EH (cell line): ENCODE results near the gene CHADL.
A peak's percentile ranks its signal among the peaks of the same experiment; 100 is the strongest.

Experiments used
- DNase-seq: peaks from one replicate; pipeline ENCODE4 v3.0.0-alpha.2; 2015; ENCODE audit warnings: low read depth

CHADL gene

GRCh38 chr22:41229730-41230400, 10.9 kb downstream of the CHADL start:
- no peak for DNase-seq

GRCh38 chr22:41229215-41229614, 11.5 kb downstream of the CHADL start:
- no peak for DNase-seq

- no peak for DNase-seq
Measured at GRCh38 chr22:41226723-41227655, 13.7 kb downstream of the CHADL start.

DNA sequence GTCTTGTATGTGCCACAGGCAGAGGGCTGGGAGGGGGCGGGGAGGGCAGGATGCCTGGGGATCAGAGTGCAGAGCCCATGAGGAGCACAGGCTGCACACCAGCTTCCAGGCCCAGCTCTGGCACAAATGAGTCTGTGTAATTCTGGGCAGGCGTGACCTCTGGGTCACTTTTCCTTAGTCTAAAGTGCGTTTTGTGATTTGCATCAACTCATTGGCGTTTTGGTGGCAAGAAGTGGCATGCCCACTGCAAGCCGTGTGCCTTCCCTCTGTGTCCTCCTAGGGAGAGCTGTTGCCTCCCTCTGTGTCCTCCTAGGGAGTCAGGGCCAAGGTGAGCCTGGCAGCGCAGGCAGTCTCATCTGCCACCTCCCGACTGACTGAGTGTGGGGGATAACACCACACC, 17.2 kb downstream of the CHADL start:
- no peak for DNase-seq

DNA sequence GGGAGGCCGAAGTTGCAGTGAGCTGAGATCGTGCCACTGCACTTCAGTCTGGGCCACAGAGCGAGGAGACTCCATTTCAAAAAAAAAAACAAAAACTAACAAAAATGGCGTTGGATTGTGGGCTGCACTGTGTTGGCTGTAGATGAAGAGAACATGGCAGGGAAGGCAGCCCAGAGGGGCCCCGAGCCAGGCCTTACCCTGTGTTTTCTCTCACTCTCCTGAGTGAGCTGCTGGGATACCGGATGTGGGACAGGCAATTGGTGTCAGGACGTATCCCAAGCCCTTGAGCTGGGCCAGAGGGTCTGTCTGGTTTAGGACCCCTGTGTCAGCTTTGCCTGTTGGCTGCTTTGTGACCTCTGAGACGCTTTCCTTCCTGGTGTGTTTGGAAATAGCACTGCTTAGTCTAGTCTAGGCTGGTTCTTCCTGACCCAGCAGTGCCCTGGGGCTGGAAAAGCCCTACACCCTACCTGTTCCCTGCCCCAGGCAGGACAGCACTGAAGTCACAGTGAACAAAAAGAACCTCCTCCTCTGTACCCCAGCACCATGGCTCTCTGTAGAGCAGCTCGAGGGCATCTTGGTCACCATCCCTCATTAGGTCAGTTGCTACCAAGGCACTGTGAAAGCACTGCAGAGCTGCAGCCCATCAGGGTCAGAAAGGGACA, 17.8 kb downstream of the CHADL start:
- no peak for DNase-seq

DNA sequence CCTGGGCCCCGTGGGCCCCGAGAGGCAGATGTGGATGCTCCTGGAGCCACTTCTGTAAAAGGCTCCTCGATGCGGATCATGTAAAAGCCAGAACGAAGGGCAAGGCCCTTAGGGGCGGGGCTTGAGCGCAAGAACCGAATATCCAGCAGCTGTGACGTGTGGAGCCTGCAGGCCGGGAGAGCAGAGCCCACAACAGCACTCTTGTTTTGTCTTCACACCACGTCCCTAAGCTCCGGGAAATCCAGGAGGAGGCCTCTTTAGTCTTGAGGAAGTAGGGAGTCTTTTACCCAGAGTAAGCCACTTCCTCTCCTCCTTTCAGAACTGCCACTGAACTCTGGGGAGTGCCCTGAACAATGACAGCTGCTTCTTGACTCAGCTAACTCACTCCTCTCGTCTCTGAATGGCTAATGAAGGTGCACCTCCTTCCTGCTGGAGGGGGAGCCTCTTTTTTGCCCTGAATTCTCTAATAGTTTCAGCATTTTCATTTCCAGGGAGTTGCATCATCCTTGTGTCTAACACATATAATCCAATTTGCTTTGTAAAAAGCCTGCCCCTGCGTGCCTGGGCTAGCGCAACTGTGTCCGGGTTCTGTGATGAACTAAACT, 23.1 kb downstream of the CHADL start:
- DNase-seq, result peak; percentile 85

GRCh38 chr22:41216984-41217383, 23.7 kb downstream of the CHADL start:
- DNase-seq, result no peak

GRCh38 chr22:41215926-41216325, 24.8 kb downstream of the CHADL start:
- DNase-seq, result no peak

GRCh38 chr22:41215409-41215808, 25.3 kb downstream of the CHADL start:
- no peak for DNase-seq

- no peak for DNase-seq
Measured at GRCh38 chr22:41206719-41207118, 34.0 kb downstream of the CHADL start.

- DNase-seq, result peak; percentile 96
Measured at GRCh38 chr22:41204992-41205900, 35.5 kb downstream of the CHADL start, which contains the start of gene L3MBTL2. TSS of gene L3MBTL2 (plus strand) at chr22:41205312. CDS start at chr22:41205363, 51 bp downstream.

DNA sequence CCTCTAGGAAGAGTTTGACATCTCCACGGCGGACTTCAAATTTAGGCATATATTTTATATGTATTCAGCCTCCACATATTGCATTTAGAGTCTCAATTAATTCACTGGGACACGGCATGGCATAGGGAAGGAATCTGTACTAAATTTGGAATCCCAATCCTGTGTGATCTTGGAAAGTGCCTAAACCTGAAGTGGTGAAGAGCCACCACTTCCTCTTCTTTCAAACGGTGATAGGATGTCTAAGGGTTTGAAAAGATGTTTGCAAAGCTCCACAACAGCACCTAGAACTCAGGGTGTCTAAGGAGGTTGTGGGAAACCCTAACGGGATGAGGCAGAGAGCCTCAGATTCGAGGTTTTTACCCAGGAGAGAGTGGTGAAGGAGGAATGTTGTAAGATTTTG, 36.7 kb downstream of the CHADL start:
- no peak for DNase-seq

DNA sequence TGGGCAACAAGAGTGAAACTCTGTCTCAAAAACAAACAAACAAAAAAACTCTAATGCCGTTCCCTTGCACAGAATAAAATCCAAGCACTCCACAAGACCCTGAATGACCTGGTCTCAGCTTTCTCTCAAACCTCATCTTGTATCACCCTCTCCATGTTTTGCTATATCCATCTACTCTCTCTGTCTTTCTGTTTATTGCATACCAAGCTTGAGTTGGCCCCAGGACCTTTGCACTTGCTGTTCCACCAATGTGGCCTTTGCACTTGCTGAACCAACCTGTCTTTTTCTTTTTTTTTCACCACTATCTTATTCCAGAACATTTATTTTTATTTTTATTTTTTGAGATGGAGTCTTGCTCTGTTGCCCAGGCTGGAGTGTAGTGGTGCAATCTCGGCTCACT, 37.6 kb downstream of the CHADL start:
- no peak for DNase-seq

DNA sequence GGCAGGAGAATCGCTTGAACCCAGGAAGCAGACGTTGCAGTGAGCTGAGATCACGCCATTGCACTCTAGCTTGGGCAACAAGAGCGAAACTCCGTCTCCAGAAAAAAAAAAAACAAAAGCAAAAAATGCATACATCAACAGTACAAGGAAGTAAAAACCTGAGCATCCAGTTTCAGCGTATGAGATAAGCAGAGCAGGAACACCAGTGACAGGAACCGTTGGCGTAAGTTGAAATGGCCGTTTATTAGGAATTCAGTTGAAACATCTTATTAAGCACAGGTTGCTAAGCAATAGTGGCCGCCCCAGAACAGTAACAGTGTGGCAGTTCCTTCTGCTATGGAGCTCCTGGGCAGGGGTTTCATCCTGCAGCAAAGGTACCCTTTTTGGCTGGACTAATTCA, 39.6 kb downstream of the CHADL start:
- no peak for DNase-seq

DNA sequence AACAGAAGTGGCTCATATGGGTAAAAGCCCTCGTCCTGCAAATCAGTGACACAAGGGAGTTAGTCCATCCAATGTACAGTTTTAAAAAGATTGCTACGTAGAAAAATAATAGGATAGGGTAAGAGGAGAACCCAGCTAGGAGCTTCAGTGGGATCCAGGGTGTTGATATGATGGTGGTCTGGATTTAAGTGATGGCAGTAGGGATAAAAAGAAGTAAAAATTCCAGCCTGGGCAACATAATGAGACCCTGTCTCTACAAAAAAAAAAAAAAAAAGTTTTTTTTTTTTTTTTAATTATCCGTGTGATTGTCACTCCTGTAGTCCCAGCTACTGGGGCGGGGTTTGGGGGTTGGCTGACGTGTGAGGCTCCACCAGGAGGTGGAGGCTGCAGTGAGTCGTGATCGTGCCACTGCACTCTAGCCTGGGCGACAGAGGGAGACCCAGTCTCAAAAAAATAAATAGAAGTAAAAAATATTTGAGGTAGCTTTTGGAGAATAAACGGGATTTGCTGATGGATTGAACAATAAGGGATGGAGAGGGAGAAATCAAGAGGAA, 42.6 kb downstream of the CHADL start:
- peak; percentile 48 for DNase-seq

DNA sequence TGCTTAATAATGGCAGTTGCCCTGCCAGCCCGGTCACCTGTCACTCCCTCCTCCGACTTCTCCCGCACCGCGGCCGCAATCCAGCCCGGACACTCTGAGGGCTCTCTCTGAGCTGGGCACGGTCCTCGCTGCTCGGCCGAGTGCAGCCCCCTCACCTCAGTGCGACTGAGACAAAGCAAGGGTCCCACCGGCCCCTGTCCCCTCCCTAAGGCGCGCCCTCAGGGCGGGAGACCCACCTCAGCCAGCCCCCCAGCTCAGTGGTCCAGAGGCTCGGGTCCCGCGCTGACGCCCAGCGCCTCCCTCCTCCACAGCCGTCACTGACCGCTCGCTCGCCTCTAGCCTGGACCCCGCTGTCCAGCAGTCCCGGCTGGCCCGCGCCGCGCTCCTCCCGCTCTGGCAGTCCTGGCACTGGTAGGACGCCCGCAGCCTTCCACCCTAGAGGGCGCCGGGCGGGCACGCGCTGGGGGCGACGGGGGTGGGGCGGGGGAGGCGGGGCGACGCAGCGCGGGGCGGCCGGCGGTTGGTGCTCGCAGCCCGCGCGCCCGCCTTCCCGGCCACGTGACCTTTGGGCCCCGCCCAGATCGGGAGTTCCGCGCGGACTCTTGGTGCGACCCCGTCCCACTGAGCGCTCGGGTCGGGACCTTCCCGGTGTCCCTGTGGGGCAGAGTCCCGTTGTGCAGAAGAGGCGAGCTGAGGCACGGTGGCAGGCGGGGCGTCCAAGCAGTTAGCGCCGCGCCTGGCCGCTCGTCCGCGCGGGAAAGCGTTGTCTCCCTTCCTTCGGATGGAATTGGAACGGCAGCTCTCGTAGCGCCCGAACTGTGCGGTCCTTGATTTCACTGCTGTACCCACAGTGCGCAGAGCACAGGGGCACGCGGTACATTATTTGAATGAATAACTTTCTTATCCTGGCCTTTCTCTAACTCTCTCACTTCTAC, 43.4 kb downstream of the CHADL start:
- DNase-seq, result peak; percentile 75

GRCh38 chr22:41193829-41194228, 46.9 kb downstream of the CHADL start:
- no peak for DNase-seq

DNA sequence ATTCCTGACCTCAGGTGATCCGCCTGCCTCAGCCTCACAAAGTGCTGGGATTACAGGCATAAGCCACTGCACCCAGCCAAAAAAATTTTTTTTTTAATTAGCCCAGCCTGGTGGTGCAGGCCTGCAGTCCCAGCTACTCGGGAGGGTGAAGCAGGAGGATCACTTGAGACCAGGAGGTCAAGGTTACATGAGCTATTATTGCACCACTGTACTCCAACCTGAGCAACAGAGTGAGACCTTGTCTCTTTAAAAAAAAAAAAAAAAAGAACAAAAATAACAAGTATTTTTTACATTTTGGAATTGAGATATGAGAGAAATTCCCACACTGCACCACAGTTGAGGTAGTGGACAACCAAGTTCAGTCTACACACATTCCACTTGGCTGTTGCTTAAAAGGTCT, 49.3 kb downstream of the CHADL start:
- no peak for DNase-seq

GRCh38 chr22:41184679-41185078, 56.1 kb downstream of the CHADL start:
- no peak for DNase-seq
